Left lung (tissue), 10 donors: ENCODE results near the gene ORC6. TPM values are rescaled to one million over a fixed set of nuclear protein-coding genes. Genes with fewer than 3 reads are reported as not detected.

Experiments used
- ATAC-seq: fragments of 200-7000 bp; cut with Tn5 transposase; one replicate; pipeline ENCODE4 v1.9.1; 2020; ENCODE audit warnings: moderate library complexity
- DNase-seq, 4 donors: peaks; one replicate each; pipeline ENCODE4 v3.0.0-alpha.2; 2013 to 2020
- H3K27ac ChIP-seq, 2 donors: fragments of 200-600 bp; sonication (generic) in 1 of 2; one replicate each; pipeline versions ENCODE4 v1.5.0 to v1.8.0; 2020 to 2021
- H3K27me3 ChIP-seq, 2 donors: fragments of 200-600 bp; sonication (generic) in 1 of 2; one replicate each; pipeline versions ENCODE4 v1.5.0 to v1.8.0; 2020 to 2021
- H3K36me3 ChIP-seq, 2 donors: fragments of 200-600 bp; sonication (generic) in 1 of 2; one replicate each; pipeline versions ENCODE4 v1.5.0 to v1.8.0; 2020 to 2021
- H3K4me1 ChIP-seq, 2 donors: fragments of 200-600 bp; one replicate each; pipeline ENCODE4 v1.8.0; 2021
- H3K4me3 ChIP-seq, 2 donors: fragments of 200-600 bp; sonication (generic) in 1 of 2; one replicate each; pipeline versions ENCODE4 v1.5.0 to v1.8.0; 2020 to 2021; ENCODE audit warnings: mild to moderate bottlenecking in 1 of 2
- H3K9me3 ChIP-seq, 2 donors: fragments of 200-600 bp; sonication (generic) in 1 of 2; one replicate each; pipeline versions ENCODE4 v1.5.0 to v1.8.0; 2020 to 2021
- CTCF ChIP-seq, 2 donors: fragments of 200-600 bp; sonication (generic) in 1 of 2; IDR thresholded peaks; one replicate each; pipeline versions ENCODE4 v1.5.0 to v1.8.0; 2021; ENCODE audit warnings: antibody characterized with exemption in 2 of 2
- intact Hi-C, 2 donors: fragments of 100-400 bp; cut with DNase I; formaldehyde crosslinking; loops; one replicate each; pipeline versions ENCODE4 v1.11.2 to v1.14.2; 2022
- polyA plus RNA-seq, 6 donors: library from polyadenylated mRNA; unstranded; fragments of 120-200 nt; gene quantifications; one replicate each; pipeline ENCODE4 v1.2.1, GENCODE V29; 2013; ENCODE audit not compliant: insufficient read length in 6 of 6
- total RNA-seq, 2 donors: library from RNA; stranded (reverse); fragmentation: NEBNext Ultra II Directional; extraction: Animal tissue kit (Norgen Biotek cat#: 25700); gene quantifications; one replicate each; pipeline ENCODE4 v1.2.1, GENCODE V29; 2021
- donor health status: DM: no; HTN: yes; CAD: no.
- donor health status: DM: no; HTN: no; CAD: no.

ORC6 gene
- total and polyA plus RNA-seq, 8 donors = 7.4 to 31.6 (median 25.1) TPM

- no peaks in the 10 kb centered on the region for H3K27me3 ChIP-seq
- peaks cover 0 to 2% of the 10 kb centered on the region in 2 donors for H3K9me3 ChIP-seq
- ATAC-seq (peak; percentile 67), DNase-seq (peak in 1 of 4 donors; percentile 56)
- intact Hi-C loops = no loop called here
- H3K36me3 ChIP-seq = no peaks in the 10 kb centered on the region
- peaks cover 0 to 22% of the 10 kb centered on the region in 2 donors for H3K4me1 ChIP-seq
- H3K4me3 ChIP-seq = no peak overlapping the region
- H3K27ac ChIP-seq = no peak overlapping the region
- TF ChIP-seq CTCF (IDR thresholded peaks at IDR 0.05) = no peak
Measured at GRCh38 chr16:46711106-46712058, 21.9 kb downstream of the ORC6 start.

- no peaks in the 10 kb centered on the region for H3K36me3 ChIP-seq
- H3K27me3 ChIP-seq = no peaks in the 10 kb centered on the region
- H3K27ac ChIP-seq = peak overlapping the region in 1 of 2 donors; percentile 11
- intact Hi-C loops = no loop called here
- peaks cover 0 to 22% of the 10 kb centered on the region in 2 donors for H3K4me1 ChIP-seq
- ATAC-seq = no peak
- no peak for TF ChIP-seq CTCF (IDR thresholded peaks at IDR 0.05)
- no peak overlapping the region for H3K4me3 ChIP-seq
- DNase-seq = no peak
- H3K9me3 ChIP-seq = peaks cover 0 to 2% of the 10 kb centered on the region in 2 donors
Measured at GRCh38 chr16:46712911-46713310, 23.5 kb downstream of the ORC6 start.

- Histone ChIP-seq H3K4me3 (no peak overlapping the region), H3K27me3 (no peaks in the 10 kb centered on the region), H3K4me1 (peaks cover 0 to 22% of the 10 kb centered on the region in 2 donors), H3K27ac (no peak overlapping the region), H3K9me3 (peaks cover 0 to 2% of the 10 kb centered on the region in 2 donors), H3K36me3 (no peaks in the 10 kb centered on the region)
- intact Hi-C loops = no loop called here
- no peak for ATAC-seq
- TF ChIP-seq CTCF (IDR thresholded peaks at IDR 0.05) = no peak
- DNase-seq = no peak
Measured at GRCh38 chr16:46713634-46714033, 24.2 kb downstream of the ORC6 start.

- TF ChIP-seq CTCF (IDR thresholded peaks at IDR 0.05) = no peak
- Histone ChIP-seq H3K9me3 (peaks cover 0 to 2% of the 10 kb centered on the region in 2 donors), H3K4me1 (peaks cover 0 to 22% of the 10 kb centered on the region in 2 donors), H3K36me3 (no peaks in the 10 kb centered on the region), H3K27ac (no peak overlapping the region), H3K27me3 (no peaks in the 10 kb centered on the region), H3K4me3 (no peak overlapping the region)
- no peak for ATAC-seq
- intact Hi-C loops = no loop called here
- DNase-seq = no peak
Measured at GRCh38 chr16:46714797-46715591, 25.5 kb downstream of the ORC6 start.
